ENCODE data around the gene ZNF773.
"Not testable (repeated sequence)": the region's sequence is repeated elsewhere in the genome, so short reads cannot be mapped to it uniquely, and the experiment has no call there.

ZNF773 gene

GRCh38 chr19:57499680-57500395 is at the start of gene ZNF773:
TSS of gene ZNF773 (plus strand) at chr19:57499938. CDS start at chr19:57500081, 143 bp downstream.
- DNase-seq = peak; percentile 88 to 98

- DNase-seq = no peak
These were observed 47.4 kb upstream of the ZNF773 start for GRCh38 chr19:57452307-57452706.

- peak in 1 of 2 experiments; percentile 32 for DNase-seq
These were observed 33.9 kb upstream of the ZNF773 start for GRCh38 chr19:57465680-57466381.

- DNase-seq = no peak
These were observed 33.2 kb upstream of the ZNF773 start for GRCh38 chr19:57466489-57466888.

- no peak for DNase-seq
These were observed 26.1 kb upstream of the ZNF773 start for GRCh38 chr19:57473646-57474045.

GRCh38 chr19:57477191-57478008 is 22.3 kb upstream of the ZNF773 start, which contains the start of gene ZNF772:
TSS of gene ZNF772 (minus strand) at chr19:57477566. CDS start at chr19:57477309, 257 bp downstream.
- DNase-seq = peak; percentile 96 to 97

- peak; percentile 86 to 97 for DNase-seq
These were observed 12.1 kb upstream of the ZNF773 start, which contains the start of gene ZNF419 for GRCh38 chr19:57487477-57488298. TSS of gene ZNF419 (plus strand) at chr19:57487750. CDS start at chr19:57487951, 201 bp downstream.

GRCh38 chr19:57488299-57488644 is 11.5 kb upstream of the ZNF773 start:
- DNase-seq = not testable (repeated sequence)

- not testable (repeated sequence) for DNase-seq
These were observed 432 bp upstream of the ZNF773 start for GRCh38 chr19:57499332-57499679.

GRCh38 chr19:57500400-57500799 is 662 bp downstream of the ZNF773 start:
- not testable (repeated sequence) for DNase-seq

- no peak for DNase-seq
These were observed 6.4 kb downstream of the ZNF773 start for GRCh38 chr19:57506163-57506562.

- DNase-seq = no peak
These were observed 11.7 kb downstream of the ZNF773 start for GRCh38 chr19:57511484-57511883.

GRCh38 chr19:57512845-57513244 is 13.1 kb downstream of the ZNF773 start:
- no peak for DNase-seq

- DNase-seq = no peak
These were observed 15.5 kb downstream of the ZNF773 start for GRCh38 chr19:57515255-57515654.

GRCh38 chr19:57518021-57518420 is 18.3 kb downstream of the ZNF773 start:
- not testable (repeated sequence) for DNase-seq

- peak; percentile 76 to 91 for DNase-seq
These were observed 27.6 kb downstream of the ZNF773 start, which contains the start of gene ZNF549 for GRCh38 chr19:57527136-57527881. TSS of gene ZNF549 (plus strand) at chr19:57527356. CDS start at chr19:57527574, 218 bp downstream.

- DNase-seq = no peak
These were observed 38.3 kb downstream of the ZNF773 start for GRCh38 chr19:57537953-57538547.

- DNase-seq = no peak
These were observed 46.8 kb downstream of the ZNF773 start for GRCh38 chr19:57546513-57546912.

- peak in 1 of 2 experiments; percentile 2 for DNase-seq
These were observed 52.7 kb downstream of the ZNF773 start for GRCh38 chr19:57552432-57552831.

GRCh38 chr19:57557659-57558058 is 57.9 kb downstream of the ZNF773 start:
- no peak for DNase-seq

Data from NCI-H526 (cell line).